Breast epithelium (tissue), 3 donors: ENCODE measurements around the gene LRRC8A.

Experiments used
- POLR2A ChIP-seq: fragments of 450-650 bp; IDR thresholded peaks from one replicate; pipeline ENCODE4 v1.6.1; 2016; ENCODE audit warnings: antibody characterized with exemption, mild to moderate bottlenecking, moderate library complexity
- TF ChIP-seq, protein P1 (sequence below), 3 donors: fragments of 450-650 bp; IDR thresholded peaks; one replicate each; pipeline ENCODE4 v1.5.1; 2016 to 2017; ENCODE audit warnings: antibody characterized with exemption in 3 of 3, mild to moderate bottlenecking in 3 of 3, moderate library complexity in 3 of 3

DNA sequence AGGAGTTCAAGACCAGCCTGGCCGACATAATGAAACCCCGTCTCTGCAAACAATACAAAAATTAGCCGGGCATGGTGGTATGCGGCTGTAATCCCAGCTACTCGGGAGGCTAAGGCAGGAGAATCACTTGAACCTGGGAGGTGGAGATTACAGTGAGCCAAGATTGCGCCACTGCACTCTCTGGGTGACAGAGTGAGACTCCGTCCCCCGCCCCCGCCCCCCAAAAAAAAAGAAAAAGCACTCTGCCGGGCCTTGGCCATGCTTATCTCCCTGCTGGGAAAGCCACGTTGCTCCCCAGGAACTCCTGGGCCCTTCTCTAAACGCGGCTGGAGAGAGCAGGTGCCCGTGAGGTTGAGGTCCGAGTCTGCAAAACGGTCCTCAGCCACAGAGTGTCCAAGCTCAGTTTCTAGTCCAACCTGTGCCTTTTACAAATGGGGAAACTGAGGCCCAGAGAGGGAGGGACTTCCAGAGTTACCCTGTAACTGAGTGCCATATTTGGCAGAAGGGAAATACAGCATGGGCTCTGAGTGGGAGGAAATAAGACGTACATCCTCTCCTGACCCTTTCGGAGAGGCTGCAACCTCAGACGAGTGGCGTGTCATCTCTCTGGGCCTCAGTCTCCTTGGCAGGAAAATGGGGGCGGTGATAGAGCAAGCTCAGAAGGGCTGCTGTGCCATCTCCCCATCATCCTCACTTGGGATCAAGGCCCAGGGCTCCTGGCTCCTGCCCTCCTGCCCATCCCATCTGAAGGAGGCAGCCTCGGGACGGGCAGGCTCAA is 32.3 kb downstream of the LRRC8A start:
- no peak for TF ChIP-seq POLR2A
- TF ChIP-seq, protein P1, sequence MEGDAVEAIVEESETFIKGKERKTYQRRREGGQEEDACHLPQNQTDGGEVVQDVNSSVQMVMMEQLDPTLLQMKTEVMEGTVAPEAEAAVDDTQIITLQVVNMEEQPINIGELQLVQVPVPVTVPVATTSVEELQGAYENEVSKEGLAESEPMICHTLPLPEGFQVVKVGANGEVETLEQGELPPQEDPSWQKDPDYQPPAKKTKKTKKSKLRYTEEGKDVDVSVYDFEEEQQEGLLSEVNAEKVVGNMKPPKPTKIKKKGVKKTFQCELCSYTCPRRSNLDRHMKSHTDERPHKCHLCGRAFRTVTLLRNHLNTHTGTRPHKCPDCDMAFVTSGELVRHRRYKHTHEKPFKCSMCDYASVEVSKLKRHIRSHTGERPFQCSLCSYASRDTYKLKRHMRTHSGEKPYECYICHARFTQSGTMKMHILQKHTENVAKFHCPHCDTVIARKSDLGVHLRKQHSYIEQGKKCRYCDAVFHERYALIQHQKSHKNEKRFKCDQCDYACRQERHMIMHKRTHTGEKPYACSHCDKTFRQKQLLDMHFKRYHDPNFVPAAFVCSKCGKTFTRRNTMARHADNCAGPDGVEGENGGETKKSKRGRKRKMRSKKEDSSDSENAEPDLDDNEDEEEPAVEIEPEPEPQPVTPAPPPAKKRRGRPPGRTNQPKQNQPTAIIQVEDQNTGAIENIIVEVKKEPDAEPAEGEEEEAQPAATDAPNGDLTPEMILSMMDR (IDR thresholded peaks at IDR 0.05): no peak
